GM12874 (cell line): Measurements from ENCODE around the gene GFPT2.
A peak's percentile ranks its signal among the peaks of the same experiment; 100 is the strongest.

Source experiments
- CTCF ChIP-seq: IDR thresholded peaks from 2 replicates; pipeline ENCODE4 v1.5.1; 2011; ENCODE audit warnings: low read depth, mild to moderate bottlenecking, control low read depth, low read length, moderate library complexity; ENCODE audit not compliant: insufficient read depth

The GFPT2 gene

GRCh38 chr5:180330810-180331646 is 22.1 kb downstream of the GFPT2 start:
- TF ChIP-seq CTCF = no peak

- TF ChIP-seq CTCF = no peak
Observed at GRCh38 chr5:180330270-180330648, 22.9 kb downstream of the GFPT2 start.

GRCh38 chr5:180329606-180330269 is 23.4 kb downstream of the GFPT2 start:
- no peak for TF ChIP-seq CTCF

- TF ChIP-seq CTCF = no peak
Observed at GRCh38 chr5:180329138-180329435, 24.0 kb downstream of the GFPT2 start.

GRCh38 chr5:180328296-180329137 is 24.6 kb downstream of the GFPT2 start:
- TF ChIP-seq CTCF = peak; percentile 82

GRCh38 chr5:180326989-180327565 is 26.1 kb downstream of the GFPT2 start:
- TF ChIP-seq CTCF = no peak

- TF ChIP-seq CTCF = no peak
Observed at GRCh38 chr5:180324601-180324950, 28.6 kb downstream of the GFPT2 start.
